HS-27A (cell line): ENCODE measurements around the gene GNAO1.

ENCODE experiments used
- DNase-seq: peaks from one replicate; pipeline ENCODE4 v3.0.0-alpha.2; 2012; ENCODE audit warnings: low read depth, missing footprints

GNAO1 gene

DNA sequence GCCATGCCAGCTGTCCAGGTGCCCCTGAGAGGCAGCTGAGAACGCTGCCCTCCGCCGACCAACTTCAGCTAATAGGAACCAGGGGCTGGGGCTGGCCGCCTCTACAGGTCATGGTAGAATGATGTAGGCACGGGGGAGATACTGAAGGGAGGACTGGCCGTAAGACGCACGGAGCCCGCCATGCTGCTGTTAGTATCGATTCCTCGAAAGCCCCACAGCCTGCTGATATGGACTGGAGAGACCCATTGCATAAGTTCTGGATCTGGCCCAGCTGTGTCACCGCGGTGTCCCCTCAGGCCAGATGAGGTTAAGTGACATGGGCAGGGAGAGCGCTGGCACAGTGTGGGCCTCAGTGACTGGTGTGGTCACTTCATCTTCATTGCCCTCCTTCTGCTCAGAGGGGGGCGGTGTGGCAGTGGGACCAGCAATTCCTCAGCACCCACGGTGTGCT, 158.4 kb downstream of the GNAO1 start:
- DNase-seq: no peak

DNA sequence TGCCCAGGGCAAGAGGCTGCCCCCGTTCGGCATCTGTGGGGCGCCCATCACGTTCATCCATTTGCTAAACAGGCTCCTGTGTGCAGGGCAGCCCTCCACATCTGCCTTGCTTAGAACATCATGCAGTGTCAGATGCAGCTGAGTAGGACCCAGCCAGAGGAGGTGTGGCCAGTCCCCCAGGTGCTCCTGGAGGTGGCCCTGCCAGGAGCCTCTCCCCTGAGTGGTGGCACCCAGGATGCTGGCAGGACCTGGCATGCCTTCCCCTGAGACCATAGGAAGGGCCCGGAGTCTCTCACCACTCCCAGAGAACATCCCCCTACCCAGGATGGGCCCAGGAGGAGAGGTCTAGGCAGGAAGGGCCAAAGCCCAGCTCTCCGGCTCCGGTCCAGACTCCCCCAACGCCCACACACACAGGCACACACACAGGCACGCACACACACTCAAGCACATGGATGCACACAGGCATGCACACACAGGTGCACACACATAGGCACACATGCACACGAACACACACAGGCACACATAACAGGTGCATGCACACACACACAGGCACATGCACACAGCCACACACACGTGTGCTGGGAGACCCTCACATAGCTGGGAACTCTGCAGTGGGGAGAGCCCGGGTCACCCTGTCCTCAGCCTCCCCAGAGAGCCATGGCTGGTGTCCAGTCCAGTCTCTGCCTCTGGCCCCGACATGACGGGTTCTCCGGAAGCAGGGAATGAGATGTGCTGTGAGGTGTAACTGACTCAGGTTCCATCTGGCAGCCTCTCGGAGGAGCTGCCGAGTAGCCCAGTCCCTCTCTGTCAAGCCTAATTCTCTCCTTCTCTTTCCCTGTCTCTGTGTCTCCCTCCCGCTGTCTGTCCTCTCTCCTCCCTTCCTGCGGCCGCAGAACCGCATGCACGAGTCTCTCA, 159.5 kb downstream of the GNAO1 start:
- no peak for DNase-seq

DNA sequence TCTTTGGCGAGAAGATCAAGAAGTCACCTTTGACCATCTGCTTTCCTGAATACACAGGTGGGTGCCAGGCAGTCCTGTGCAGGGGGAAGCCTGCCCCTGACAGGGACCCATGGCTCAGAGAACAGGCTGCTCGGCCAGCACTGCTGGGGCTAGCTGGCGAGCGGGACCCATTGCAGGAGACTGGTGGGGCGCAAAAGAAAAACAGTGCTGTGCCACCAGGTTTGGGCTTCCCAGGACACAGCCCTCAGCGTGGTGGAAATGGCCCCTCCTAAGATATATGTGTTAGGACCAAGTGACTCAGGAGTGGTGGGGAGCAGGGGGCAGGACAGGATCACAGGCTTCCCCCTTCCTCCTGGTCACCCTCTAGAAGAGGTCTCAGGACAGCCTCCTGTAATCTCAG, 160.2 kb downstream of the GNAO1 start:
- no peak for DNase-seq

GRCh38 chr16:56352351-56353053, 161.2 kb downstream of the GNAO1 start:
- DNase-seq: no peak

- DNase-seq: no peak
Measured at GRCh38 chr16:56353054-56353921, 162.0 kb downstream of the GNAO1 start.

DNA sequence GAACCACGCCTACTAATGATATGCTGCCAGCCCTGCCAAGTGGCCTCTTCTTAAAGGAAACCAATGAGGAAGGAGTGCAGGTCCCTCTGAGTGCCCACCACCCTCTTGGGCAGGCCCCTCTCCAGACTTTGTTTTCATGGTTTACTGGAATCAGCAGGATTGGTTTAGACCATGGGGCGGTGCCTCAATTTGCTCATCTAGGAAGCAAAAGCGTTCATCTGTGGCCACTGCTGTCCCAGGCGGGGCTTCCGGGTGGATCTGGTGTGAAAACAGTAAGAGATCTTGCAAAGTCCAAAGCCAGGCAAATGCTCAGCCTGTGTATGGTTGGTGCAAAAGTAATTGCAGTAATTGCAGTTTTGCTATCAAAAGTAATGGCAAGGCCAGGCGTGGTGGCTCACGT, 162.7 kb downstream of the GNAO1 start:
- DNase-seq: no peak

DNA sequence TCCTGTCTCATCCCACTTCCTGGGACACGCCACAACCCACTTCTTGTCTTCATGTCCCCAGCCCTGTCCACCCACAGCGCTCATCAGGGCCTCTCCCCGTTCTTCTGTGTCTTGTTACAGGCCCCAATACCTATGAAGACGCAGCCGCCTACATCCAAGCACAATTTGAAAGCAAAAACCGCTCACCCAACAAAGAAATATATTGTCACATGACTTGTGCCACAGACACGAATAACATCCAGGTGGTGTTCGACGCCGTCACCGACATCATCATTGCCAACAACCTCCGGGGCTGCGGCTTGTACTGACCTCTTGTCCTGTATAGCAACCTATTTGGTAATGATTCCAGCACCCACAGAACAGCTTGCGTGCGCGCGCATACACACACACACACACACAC, 163.5 kb downstream of the GNAO1 start:
- DNase-seq: no peak

- DNase-seq: no peak
Measured at GRCh38 chr16:56355221-56355620, 163.9 kb downstream of the GNAO1 start.

- DNase-seq: no peak
Measured at GRCh38 chr16:56355786-56356275, 164.5 kb downstream of the GNAO1 start.

GRCh38 chr16:56356276-56357240, 165.3 kb downstream of the GNAO1 start:
- peak; percentile 71 for DNase-seq

DNA sequence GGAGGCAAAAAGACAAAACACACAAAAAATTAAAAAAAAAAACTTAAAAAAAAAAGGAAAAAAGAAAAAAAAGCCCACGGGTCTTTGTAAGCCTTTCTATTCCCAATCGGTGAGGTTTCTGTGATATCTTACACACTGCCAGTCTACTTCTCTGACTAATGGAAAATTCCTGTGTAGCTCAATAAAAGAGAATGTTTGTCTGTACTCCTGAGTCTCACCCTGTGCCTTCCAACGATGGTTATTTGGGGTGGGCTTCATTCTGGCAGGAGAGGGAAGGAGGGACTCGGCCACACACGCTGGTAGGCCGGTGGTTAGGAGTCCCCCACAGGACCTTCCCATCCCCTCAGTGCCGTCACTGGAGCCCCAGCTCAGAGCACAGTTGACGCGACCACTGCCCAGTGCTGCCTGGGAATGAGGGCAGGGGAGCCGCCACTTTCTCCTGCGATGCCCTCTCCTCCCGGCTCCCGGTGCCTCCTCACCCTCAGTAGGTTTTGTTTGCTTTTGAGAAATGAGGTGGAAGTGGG, 166.0 kb downstream of the GNAO1 start:
- DNase-seq: no peak

DNA sequence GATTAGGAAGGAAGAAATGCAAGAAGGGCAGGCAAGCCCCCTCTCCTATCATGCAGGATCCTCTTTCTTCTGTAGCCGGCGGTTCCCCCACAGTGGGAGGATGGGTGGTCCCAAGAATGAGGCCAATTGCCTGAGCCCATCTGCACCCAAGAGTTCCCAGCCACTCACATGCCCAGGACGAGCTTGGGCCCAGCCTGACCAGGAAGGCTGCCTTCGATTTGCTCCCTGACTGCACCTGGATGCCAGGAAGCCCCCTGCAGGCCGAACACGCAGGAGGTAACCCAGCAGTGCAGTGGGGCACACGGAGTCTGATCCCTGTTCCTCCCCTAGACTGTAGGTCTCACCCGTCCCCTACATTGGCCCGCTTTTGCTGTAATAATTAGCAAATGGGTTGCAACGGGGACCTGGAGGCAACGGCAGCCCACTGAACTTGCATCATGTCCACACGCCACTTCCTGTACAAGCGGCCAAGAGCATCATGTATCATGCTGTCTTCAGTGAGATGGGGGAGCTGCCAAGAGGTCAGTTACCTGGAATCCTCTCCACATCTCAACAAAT, 166.6 kb downstream of the GNAO1 start:
- no peak for DNase-seq

- no peak for DNase-seq
Measured at GRCh38 chr16:56360117-56361008, 169.1 kb downstream of the GNAO1 start.

DNA sequence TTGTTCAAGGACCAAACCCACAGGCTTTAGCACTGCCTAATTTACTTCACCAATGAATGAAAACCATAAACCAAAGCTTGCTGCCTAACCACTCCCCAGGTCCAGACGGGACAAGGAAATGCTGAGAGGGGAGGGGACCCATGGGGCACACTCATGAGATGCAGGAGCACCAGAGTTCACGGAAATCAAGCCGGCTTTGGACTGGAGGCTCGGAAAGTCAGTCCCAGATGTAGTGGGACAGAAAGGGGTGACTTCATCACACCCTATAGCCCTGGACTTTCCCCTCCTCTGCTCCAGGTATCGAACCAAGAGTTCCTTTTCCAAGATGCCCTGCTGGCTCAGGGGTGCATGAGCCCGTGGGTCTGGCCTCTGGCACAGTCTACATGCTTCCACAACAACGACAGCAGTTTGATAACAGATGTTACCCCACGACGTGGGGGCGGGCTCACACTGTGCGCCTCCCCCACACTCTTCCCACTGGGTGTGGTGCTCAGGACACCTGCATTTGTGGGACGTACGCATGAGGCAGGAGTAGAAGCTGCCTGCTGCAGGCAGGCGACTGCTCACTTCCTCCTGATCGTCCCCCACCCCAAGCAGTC, 170.9 kb downstream of the GNAO1 start:
- DNase-seq: no peak

GRCh38 chr16:56362706-56363105, 171.4 kb downstream of the GNAO1 start:
- no peak for DNase-seq

- no peak for DNase-seq
Measured at GRCh38 chr16:56363181-56363716, 172.0 kb downstream of the GNAO1 start.

- no peak for DNase-seq
Measured at GRCh38 chr16:56363781-56364565, 172.7 kb downstream of the GNAO1 start.

DNA sequence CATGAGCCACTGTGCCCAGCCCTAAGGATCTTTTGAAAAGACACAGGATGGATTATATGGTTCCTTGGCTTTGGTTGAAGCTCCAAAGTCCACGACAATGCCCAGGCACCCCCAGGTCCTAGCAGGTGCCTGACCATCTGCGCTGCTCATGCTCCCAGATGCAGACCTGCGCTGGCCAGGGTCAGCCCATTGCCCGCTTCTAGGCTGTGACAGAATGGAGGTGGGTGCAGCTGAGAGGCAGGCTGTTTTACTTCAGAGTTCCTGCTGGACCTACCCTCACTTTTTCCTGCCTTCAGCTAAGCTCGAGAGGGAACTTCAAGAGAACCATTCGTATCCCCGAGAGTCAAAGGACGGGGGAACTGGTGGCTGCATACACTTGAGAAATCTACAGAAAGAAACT, 173.6 kb downstream of the GNAO1 start:
- DNase-seq: no peak
